HepG2 (cell line): ENCODE results near the gene DLX1.

Experiments used
- CTCF ChIP-seq: sonication (generic); formaldehyde crosslinking; IDR thresholded peaks from 2 replicates; pipeline ENCODE4 v1.5.0; 2020; ENCODE audit warnings: mild to moderate bottlenecking, missing genetic modification reagents, moderate library complexity
- EZH2 ChIP-seq: conservative IDR thresholded peaks from 2 replicates; pipeline ENCODE4 v1.6.1; 2012; ENCODE audit warnings: mild to moderate bottlenecking, low read depth, low read length, moderate library complexity
- RAD51 ChIP-seq: fragments of 450-650 bp; IDR thresholded peaks from 2 replicates; pipeline ENCODE4 v1.6.1; 2016; ENCODE audit warnings: borderline replicate concordance
- U2AF1 ChIP-seq: fragments of 200-400 bp; formaldehyde crosslinking; optimal IDR thresholded peaks from 2 replicates; pipeline ENCODE3; 2017; ENCODE audit warnings: mild to moderate bottlenecking, low read depth, low read length

GRCh38 chr2:172095146-172095904, 10.0 kb downstream of the DLX1 start:
- TF ChIP-seq RAD51, result no peak
- TF ChIP-seq EZH2, result peak; percentile 21; the same call in 1 of the 2 replicates
- TF ChIP-seq CTCF, result no peak
- TF ChIP-seq U2AF1, result no peak
